Activated CD4-positive, CD25-positive, alpha-beta regulatory T cell (primary cell): Measurements from ENCODE around the gene AGAP4.
"Not testable (repeated sequence)": the region's sequence is repeated elsewhere in the genome, so short reads cannot be mapped to it uniquely, and the experiment has no call there.

Experiments used
- DNase-seq, 4 experiments: peaks; one replicate each; lab custom pipeline; 2025; lab: John Stamatoyannopoulos, UW

AGAP4 gene

GRCh38 chr10:45847400-45847799 lies at the start of gene AGAP4:
Gene AGAP4 (minus strand): TSS chr10:45847500. CDS start chr10:45847347, 153 bp downstream.
- not testable (repeated sequence) for DNase-seq

DNA sequence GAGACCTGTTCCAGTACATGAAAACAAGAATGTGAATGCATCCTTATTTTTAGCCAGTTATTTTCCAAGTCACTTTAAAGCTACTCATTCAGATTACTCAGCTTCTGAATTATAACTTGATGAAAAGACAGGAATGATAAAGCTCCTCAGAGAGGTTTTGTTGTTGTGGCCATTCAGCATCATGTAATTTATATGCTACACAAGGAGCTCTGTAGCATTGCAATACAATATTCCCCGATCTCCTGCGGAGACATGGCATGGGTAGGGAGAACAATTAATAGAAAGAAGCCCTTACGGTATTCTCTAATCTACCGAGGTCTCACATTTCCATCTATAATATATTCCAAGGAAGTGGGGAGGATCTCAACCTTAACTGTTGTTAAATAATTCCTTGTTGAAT lies 43.4 kb upstream of the AGAP4 start:
- not testable (repeated sequence) for DNase-seq

GRCh38 chr10:45889539-45890230 lies 42.4 kb upstream of the AGAP4 start:
- not testable (repeated sequence) for DNase-seq

DNA sequence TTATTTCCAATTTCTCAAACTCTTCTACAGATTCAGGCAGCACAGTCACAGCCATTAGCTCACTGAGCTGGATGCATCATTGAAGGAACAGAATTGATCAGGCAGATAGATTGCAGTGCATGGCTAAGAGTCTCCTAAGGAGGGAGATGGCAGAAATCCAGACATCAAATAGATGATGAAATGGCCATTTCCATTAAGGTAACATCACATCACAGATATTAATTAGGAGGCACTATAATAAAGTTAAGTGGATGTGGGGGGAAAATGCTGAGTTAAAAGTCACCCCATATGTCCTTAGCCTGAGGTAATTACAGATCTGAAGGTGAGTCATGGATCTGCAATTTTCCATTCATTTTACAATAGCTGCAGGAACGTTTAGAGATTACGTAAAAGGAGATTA lies 35.6 kb upstream of the AGAP4 start:
- not testable (repeated sequence) for DNase-seq

DNA sequence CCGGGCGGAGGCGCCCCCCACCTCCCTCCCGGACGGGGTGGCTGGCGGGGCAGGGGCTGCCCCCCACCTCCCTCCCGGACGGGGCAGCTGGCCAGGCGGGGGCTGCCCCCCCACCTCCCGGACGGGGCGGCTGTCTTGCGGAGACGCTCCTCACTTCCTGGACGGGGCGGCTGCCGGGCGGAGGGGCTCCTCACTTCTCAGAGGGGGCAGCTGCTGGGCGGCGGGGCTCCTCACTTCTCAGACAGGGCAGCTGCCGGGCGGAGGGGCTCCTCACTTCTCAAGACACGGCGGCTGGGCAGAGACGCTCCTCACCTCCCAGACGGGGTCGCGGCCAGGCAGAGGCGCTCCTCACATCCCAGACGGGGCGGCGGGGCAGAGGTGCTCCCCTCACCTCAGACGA lies 18.1 kb upstream of the AGAP4 start:
- not testable (repeated sequence) for DNase-seq

- DNase-seq: not testable (repeated sequence)
These were observed 17.0 kb upstream of the AGAP4 start for GRCh38 chr10:45864264-45864663.

DNA sequence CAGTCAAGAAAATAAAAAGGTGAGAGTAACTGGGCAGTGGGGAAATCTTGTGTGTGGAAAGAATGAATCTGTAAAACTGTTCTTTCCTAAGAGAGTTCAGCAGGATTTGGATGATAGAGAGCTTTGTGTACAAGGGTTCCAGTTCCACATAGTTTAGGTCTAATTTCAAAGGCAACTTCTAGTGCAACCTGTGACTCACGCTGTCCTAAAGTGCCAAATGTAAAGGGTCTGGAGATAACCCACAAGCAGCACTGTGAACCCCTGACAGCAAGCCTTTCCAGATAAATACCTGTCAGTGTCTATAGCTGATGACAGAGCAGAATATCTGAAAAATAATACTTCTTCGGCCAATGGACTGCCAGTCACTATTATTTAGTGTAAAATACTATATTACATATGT lies 16.3 kb upstream of the AGAP4 start:
- DNase-seq: not testable (repeated sequence)

DNA sequence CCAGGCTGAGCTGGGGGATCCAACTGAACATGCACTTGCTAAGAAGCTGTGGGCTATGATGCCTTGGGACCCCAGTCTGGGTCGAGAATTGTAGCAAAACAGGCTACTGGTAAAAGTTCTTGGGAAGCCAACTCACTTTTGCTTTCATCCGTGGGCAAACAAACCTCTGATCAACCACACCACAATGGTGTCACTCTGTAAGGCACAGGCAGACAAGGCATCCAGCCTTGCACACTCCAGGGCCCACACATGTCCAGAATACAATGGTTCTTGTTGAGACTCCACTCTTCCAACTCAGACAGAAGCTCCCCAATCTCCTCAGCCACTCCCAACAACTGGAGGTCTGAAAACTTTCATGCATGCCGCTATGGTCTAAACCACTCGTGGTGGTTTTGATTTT lies 10.6 kb upstream of the AGAP4 start:
- not testable (repeated sequence) for DNase-seq

DNA sequence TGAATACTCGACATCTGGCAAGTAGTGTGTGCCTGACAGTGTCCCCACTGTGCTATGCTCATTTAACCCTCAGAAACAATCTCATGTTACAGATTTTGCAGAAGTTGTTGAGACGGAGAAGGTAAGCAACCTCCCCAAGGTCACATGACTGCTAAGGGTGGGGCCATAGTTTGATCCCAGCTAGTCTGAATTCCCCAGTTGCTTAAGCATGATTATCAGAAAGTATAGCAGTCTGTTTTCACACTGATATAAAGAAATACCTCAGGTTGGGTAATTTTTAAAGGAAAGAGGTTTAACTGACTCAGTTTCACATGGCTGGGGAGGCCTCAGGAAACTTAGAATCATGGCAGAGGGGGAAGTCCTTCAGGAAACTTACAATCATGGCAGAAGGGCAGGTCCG lies 1.2 kb upstream of the AGAP4 start:
- DNase-seq: not testable (repeated sequence)

DNA sequence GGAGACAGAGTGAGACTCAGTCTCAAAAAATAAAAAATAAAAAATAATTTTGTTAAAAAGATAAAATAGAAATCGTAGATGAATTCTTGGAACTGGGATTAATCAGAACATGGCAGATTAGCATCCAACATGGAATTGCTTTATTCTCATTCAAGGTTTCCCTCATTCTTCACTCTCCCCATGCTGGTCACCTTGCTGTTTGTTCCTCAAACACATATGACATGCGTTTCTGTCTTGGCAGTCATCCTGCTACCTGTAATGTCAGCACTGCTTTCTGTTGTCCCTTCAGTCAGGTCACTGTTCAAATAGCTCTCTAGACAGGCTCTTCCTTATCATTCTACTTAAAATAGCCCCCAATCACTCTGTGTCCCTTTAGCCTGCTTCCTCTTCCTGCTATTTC lies 24.4 kb downstream of the AGAP4 start:
- not testable (repeated sequence) for DNase-seq

GRCh38 chr10:45820107-45820830 lies 27.0 kb downstream of the AGAP4 start:
- DNase-seq: not testable (repeated sequence)

- DNase-seq: no peak
These were observed 27.7 kb downstream of the AGAP4 start for GRCh38 chr10:45819552-45819951.

- no peak for DNase-seq
These were observed 29.4 kb downstream of the AGAP4 start for GRCh38 chr10:45817912-45818311.

DNA sequence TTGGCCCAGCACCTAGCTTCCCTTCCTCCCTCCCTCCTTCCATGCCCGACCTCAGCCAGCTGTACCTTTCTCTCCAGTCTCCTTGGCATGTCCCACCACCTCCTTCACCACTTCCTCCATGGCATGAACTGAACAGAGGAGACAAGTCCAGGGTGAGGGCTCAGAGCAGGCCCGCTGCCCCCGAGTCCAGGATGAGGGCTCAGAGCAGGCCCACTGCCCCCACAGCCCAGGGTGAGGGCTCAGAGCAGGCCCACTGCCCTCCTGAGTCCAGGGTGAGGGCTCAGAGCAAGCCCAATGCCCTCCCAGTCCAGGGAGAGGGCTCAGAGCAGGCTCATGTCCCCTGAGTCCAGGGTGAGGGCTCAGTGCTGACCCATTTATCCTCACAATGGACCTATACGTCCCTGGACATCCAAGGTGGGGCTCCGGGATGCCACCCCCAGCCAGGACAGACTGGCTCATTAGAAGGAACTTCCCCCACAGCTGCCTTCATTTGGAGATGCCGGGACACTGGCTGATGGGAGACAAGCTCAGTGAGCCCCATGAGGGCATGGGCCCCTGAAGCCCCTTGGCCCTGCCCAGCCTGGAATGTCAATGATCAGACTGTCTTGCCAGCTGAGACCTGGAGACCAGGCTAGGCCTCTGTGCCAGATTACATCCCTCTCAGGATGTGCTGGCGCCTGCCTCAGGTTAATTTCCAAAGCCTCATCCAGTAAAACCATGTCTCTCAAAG lies 30.0 kb downstream of the AGAP4 start:
- DNase-seq: no peak

DNA sequence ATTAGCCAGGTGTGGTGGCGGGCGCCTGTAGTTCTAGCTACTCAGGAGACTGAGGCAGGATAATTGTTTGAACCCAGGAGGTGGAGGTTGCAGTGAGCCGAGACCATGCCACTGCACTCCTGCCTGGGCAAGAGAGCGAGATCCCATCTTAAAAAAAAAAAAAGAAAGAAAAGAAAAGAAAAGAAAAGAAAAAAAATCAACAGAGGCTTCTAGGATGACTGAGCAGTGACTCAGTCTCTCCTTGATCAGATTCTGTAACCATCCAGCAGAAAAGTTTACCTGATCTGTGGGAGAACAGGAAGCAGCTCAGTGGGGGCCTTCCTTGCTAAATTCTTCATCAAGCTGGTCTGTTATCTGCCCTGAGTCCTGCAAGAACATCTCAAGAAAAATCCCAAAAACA lies 33.2 kb downstream of the AGAP4 start:
- not testable (repeated sequence) for DNase-seq

- DNase-seq: not testable (repeated sequence)
These were observed 34.3 kb downstream of the AGAP4 start for GRCh38 chr10:45812959-45813358.

DNA sequence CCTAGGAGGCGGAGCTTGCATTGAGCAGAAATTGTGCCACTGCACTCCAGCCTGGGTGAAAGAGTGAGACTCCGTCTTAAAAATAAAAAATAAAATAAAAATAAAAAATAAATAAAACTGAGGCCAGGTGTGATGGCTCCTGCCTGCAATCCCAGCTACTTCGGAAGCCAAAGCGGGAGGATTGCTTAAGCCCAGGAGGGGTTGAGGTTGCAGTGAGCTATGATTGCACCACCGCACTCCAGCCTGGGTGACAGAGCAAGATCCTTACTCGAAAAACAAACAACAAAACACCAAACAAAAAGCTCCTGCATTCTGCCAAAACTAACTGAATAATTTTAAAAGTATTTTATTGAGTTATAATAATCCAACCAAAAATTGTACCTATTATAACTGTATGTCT lies 36.2 kb downstream of the AGAP4 start:
- no peak for DNase-seq

DNA sequence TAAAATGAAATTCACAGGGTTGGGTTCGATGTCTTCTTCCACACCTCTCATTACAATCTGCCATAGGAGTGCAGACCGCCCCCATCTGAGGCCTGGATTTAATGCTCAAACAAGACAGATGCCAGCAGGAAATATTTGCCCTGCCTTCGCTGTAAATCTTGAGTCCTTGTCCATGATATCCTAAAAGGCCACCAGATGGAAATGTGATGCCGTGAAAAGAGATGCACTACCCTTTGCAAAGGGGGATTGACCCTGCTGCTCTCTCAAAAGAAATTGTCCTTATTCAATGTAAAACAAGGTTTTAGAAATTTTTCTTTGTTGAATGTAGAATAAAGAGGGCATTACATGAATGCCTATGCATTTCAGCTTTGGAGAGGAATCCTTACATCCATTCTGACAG lies 37.5 kb downstream of the AGAP4 start:
- no peak for DNase-seq

GRCh38 chr10:45804996-45805395 lies 42.3 kb downstream of the AGAP4 start:
- not testable (repeated sequence) for DNase-seq

DNA sequence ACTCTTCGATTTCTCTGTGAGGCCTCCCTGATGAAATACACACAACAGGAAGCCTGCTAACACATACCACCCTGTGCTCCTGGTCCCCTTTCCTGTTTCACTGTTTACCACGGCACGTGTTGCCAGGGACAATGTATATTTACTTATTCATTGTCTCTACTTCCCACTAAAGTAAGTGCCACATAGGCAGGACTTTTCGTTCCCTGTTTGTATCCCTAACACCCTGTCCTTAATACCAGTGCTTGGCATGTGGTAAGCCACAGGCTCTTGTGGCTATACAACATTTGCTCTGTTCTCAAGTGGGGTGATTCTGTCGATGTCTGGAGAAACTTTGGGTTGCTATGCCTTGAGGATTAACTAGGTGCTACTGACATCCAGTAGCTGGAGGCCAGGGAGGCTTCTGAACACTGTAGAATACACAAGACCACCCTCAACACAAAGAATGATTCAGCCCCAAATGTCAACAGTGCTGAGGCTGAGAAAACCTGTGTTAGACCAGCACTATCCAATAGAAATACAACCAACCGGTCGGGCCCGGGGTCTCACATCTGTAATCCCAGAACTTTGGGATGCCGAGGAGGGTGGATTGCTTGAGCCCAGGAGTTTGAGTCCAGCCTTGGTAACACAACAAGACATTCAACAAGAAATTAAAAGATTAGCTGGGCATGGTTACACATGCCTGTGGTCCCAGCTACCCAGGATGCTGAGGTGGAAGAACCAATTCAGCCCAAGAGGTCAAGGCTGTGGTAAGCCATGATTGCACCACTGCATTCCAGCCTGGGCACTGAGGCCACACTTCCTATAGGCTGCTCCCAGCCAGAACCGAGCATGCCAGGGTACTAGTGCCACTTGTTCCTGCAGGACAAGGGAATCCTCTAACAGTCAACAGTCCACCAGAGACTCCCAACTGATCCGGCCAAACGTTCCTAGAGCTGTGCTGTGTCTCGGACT lies 44.0 kb downstream of the AGAP4 start:
- DNase-seq: not testable (repeated sequence)

DNA sequence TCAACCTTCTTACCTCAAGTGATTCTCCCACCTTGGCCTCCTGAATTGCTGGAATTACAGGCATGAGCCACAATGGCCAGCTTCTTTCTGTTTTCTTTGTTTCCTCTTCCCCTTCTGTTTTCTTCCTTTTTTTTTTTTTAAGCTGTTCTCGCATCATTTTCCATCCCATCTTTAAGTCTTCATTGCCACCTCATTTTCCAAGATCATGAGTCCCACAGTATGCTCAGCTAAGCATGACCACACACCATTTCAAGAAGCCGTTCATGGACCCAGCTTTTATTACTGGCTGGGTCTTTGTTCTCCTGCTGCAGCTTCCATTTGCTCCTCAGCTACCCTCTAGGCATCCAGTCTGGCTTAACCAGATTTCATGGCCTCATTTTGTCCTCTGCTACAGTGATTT lies 52.5 kb downstream of the AGAP4 start:
- DNase-seq: not testable (repeated sequence)
